HG03432 (cell line): ENCODE results near the gene MYL10.

Source experiments
- ATAC-seq: cut with Tn5 transposase; IDR thresholded peaks from one replicate; pipeline ENCODE4 v1.9.1; 2021; ENCODE audit warnings: mild to moderate bottlenecking, moderate library complexity; ENCODE audit not compliant: unreplicated experiment

The MYL10 gene

GRCh38 chr7:101629171-101629570, at the start of gene MYL10:
MYL10 (minus strand) TSS chr7:101629296; CDS start chr7:101629118, 178 bp downstream.
- ATAC-seq = no peak

- no peak for ATAC-seq
Observed at GRCh38 chr7:101678658-101679057, 49.6 kb upstream of the MYL10 start.

GRCh38 chr7:101677797-101678479, 48.8 kb upstream of the MYL10 start:
- no peak for ATAC-seq

GRCh38 chr7:101677391-101677790, 48.3 kb upstream of the MYL10 start:
- ATAC-seq = no peak

GRCh38 chr7:101676956-101677355, 47.9 kb upstream of the MYL10 start:
- ATAC-seq = no peak

GRCh38 chr7:101676062-101676598, 47.0 kb upstream of the MYL10 start:
- no peak for ATAC-seq

GRCh38 chr7:101674439-101674838, 45.3 kb upstream of the MYL10 start:
- ATAC-seq = no peak

- ATAC-seq = no peak
Observed at GRCh38 chr7:101673951-101674350, 44.9 kb upstream of the MYL10 start.

GRCh38 chr7:101673315-101673714, 44.2 kb upstream of the MYL10 start:
- no peak for ATAC-seq

GRCh38 chr7:101671371-101672356, 42.6 kb upstream of the MYL10 start:
- no peak for ATAC-seq

GRCh38 chr7:101669307-101669706, 40.2 kb upstream of the MYL10 start:
- ATAC-seq = no peak

- ATAC-seq = no peak
Observed at GRCh38 chr7:101668726-101669125, 39.6 kb upstream of the MYL10 start.

GRCh38 chr7:101667920-101668319, 38.8 kb upstream of the MYL10 start:
- no peak for ATAC-seq

- ATAC-seq = no peak
Observed at GRCh38 chr7:101667399-101667798, 38.3 kb upstream of the MYL10 start.

GRCh38 chr7:101666741-101667140, 37.6 kb upstream of the MYL10 start:
- no peak for ATAC-seq

- no peak for ATAC-seq
Observed at GRCh38 chr7:101666293-101666692, 37.2 kb upstream of the MYL10 start.

GRCh38 chr7:101664893-101665471, 35.9 kb upstream of the MYL10 start:
- ATAC-seq = no peak

- no peak for ATAC-seq
Observed at GRCh38 chr7:101664436-101664835, 35.3 kb upstream of the MYL10 start.

GRCh38 chr7:101663747-101664146, 34.7 kb upstream of the MYL10 start:
- no peak for ATAC-seq

GRCh38 chr7:101662447-101662998, 33.4 kb upstream of the MYL10 start:
- ATAC-seq = no peak

- ATAC-seq = no peak
Observed at GRCh38 chr7:101659706-101660105, 30.6 kb upstream of the MYL10 start.
